PC-9 (cell line): Measurements from ENCODE around the gene TBC1D3B.

Experiments used
- CTCF ChIP-seq: fragments of 200-600 bp; sonication (generic); conservative IDR thresholded peaks from 2 replicates; pipeline ENCODE4 v1.6.1; 2017; ENCODE audit warnings: mixed run types, antibody characterized with exemption, mild to moderate bottlenecking, moderate library complexity
- EZH2 ChIP-seq: fragments of 200-600 bp; sonication (generic); IDR thresholded peaks from 2 replicates; pipeline ENCODE4 v1.8.0; 2017; ENCODE audit warnings: antibody characterized with exemption, low read depth

- TF ChIP-seq CTCF (no peak), EZH2 (no peak)
These were observed 46.8 kb downstream of the TBC1D3B start for GRCh38 chr17:36129616-36130015.
